Iris pigment epithelial cell (primary cell): ENCODE results near the gene PACSIN2.
A peak's percentile ranks its signal among the peaks of the same experiment; 100 is the strongest.
"Not testable (repeated sequence)": the region's sequence is repeated elsewhere in the genome, so short reads cannot be mapped to it uniquely, and the experiment has no call there.

ENCODE experiments used
- DNase-seq: peaks from one replicate; pipeline ENCODE4 v3.0.0-alpha.2; 2011; ENCODE audit warnings: low read depth

Gene PACSIN2

GRCh38 chr22:43009444-43009843 is 5.5 kb downstream of the PACSIN2 start:
- DNase-seq: no peak

GRCh38 chr22:43008921-43009320 is 6.0 kb downstream of the PACSIN2 start:
- DNase-seq: no peak

GRCh38 chr22:43008509-43008908 is 6.4 kb downstream of the PACSIN2 start:
- no peak for DNase-seq

GRCh38 chr22:43007519-43008102 is 7.3 kb downstream of the PACSIN2 start:
- peak; percentile 72 for DNase-seq

GRCh38 chr22:43006753-43007152 is 8.2 kb downstream of the PACSIN2 start:
- no peak for DNase-seq

- no peak for DNase-seq
Observed at GRCh38 chr22:43006016-43006505, 8.9 kb downstream of the PACSIN2 start.

- DNase-seq: no peak
Observed at GRCh38 chr22:43005106-43005505, 9.8 kb downstream of the PACSIN2 start.

GRCh38 chr22:43004362-43005035 is 10.4 kb downstream of the PACSIN2 start:
- no peak for DNase-seq

GRCh38 chr22:43002202-43002586 is 12.8 kb downstream of the PACSIN2 start:
- DNase-seq: peak; percentile 86

GRCh38 chr22:43001271-43002201 is 13.4 kb downstream of the PACSIN2 start:
- peak; percentile 62 for DNase-seq

GRCh38 chr22:43000441-43001175 is 14.3 kb downstream of the PACSIN2 start:
- DNase-seq: peak; percentile 62

GRCh38 chr22:42997582-42998090 is 17.3 kb downstream of the PACSIN2 start:
- peak; percentile 70 for DNase-seq

- DNase-seq: peak; percentile 66
Observed at GRCh38 chr22:42996646-42997365, 18.1 kb downstream of the PACSIN2 start.

- not testable (repeated sequence) for DNase-seq
Observed at GRCh38 chr22:42995654-42996053, 19.3 kb downstream of the PACSIN2 start.

- peak; percentile 94 for DNase-seq
Observed at GRCh38 chr22:42994917-42995562, 19.9 kb downstream of the PACSIN2 start.

GRCh38 chr22:42994276-42994916 is 20.6 kb downstream of the PACSIN2 start:
- no peak for DNase-seq

- DNase-seq: peak; percentile 63
Observed at GRCh38 chr22:42993651-42994275, 21.2 kb downstream of the PACSIN2 start.

- no peak for DNase-seq
Observed at GRCh38 chr22:42992886-42993479, 22.0 kb downstream of the PACSIN2 start.

- DNase-seq: no peak
Observed at GRCh38 chr22:42992092-42992491, 22.9 kb downstream of the PACSIN2 start.
